ENCODE measurements around the gene C1orf174.

DNA sequence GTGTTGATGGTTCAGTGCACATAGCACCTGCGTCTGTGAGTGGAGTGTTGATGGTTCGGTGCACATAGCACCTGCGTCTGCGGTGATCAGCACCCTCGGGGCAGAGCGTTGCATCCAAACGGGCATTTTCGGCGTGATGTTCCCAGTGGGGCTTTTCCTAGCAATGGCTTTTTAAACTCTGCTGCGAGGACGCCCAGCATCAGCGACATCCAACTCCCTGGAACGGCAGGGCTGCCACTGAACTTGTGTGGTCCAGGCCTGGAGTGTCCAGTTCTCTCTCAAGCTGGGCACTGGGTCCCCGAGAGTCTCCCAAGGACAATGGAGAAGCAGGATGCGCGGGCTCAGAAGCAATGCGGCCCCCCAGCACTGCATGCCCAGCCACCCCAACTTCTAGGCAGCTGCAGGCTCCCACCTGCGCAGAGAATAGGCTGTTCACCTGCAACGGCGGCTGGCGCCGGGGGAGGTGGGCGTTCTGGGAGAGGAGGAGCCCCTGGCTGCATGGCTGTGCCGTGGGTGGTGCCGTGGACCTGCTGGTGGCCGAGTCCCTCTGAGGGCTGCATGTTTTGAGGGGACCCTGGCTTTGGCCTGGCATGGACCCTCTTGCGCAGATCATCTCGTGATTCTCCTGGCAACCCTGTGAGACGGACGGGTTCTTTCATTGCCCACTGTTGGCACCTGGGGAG is 10.1 kb upstream of the C1orf174 start:
- TF ChIP-seq EP300 (IDR thresholded peaks at IDR 0.05; ENCODE audit: borderline replicate concordance), result no peak
- TF ChIP-seq, protein P1, sequence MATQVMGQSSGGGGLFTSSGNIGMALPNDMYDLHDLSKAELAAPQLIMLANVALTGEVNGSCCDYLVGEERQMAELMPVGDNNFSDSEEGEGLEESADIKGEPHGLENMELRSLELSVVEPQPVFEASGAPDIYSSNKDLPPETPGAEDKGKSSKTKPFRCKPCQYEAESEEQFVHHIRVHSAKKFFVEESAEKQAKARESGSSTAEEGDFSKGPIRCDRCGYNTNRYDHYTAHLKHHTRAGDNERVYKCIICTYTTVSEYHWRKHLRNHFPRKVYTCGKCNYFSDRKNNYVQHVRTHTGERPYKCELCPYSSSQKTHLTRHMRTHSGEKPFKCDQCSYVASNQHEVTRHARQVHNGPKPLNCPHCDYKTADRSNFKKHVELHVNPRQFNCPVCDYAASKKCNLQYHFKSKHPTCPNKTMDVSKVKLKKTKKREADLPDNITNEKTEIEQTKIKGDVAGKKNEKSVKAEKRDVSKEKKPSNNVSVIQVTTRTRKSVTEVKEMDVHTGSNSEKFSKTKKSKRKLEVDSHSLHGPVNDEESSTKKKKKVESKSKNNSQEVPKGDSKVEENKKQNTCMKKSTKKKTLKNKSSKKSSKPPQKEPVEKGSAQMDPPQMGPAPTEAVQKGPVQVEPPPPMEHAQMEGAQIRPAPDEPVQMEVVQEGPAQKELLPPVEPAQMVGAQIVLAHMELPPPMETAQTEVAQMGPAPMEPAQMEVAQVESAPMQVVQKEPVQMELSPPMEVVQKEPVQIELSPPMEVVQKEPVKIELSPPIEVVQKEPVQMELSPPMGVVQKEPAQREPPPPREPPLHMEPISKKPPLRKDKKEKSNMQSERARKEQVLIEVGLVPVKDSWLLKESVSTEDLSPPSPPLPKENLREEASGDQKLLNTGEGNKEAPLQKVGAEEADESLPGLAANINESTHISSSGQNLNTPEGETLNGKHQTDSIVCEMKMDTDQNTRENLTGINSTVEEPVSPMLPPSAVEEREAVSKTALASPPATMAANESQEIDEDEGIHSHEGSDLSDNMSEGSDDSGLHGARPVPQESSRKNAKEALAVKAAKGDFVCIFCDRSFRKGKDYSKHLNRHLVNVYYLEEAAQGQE (IDR thresholded peaks at IDR 0.05; ENCODE audit: low read depth), result no peak
- TF ChIP-seq CEBPB (IDR thresholded peaks at IDR 0.05), result no peak
- no peak for TF ChIP-seq ZBTB7A (IDR thresholded peaks at IDR 0.05; ENCODE audit: low read depth)
- no peak for TF ChIP-seq TEAD4 (IDR thresholded peaks at IDR 0.05)
